ENCODE results near the gene CHMP4A. TPM values are rescaled to one million over a fixed set of nuclear protein-coding genes. Genes with fewer than 3 reads are reported as not detected.

CHMP4A gene
- total RNA-seq, 4 donors from 2014 or later = 75.4 to 135 (median 94.9) TPM

- no peak for DNase-seq (ENCODE audit: extremely low spot score)
- H3K27me3 ChIP-seq = no peaks in the 10 kb centered on the region
- no peak for TF ChIP-seq EP300 (IDR thresholded peaks at IDR 0.05)
- no peak for TF ChIP-seq POLR2A (IDR thresholded peaks at IDR 0.05; ENCODE audit: low read depth)
- TF ChIP-seq CTCF (IDR thresholded peaks at IDR 0.05) = no peak
- TF ChIP-seq POLR2AphosphoS5 (IDR thresholded peaks at IDR 0.05) = no peak
- peak overlapping the region in 1 of 4 donors; percentile 66 for H3K4me3 ChIP-seq
- WGBS = 86% methylated on average over 1 of the region's 4 CpGs
- H3K4me1 ChIP-seq = peaks cover 27 to 48% (median 39%) of the 10 kb centered on the region in 4 donors
- intact Hi-C loops (cut with DNase I) = loop anchor here (5.0 kb wide), 1 partner anchor 53 kb away; no protein-coding TSS in a partner anchor
- peaks cover 64 to 77% (median 72%) of the 10 kb centered on the region in 4 donors for H3K36me3 ChIP-seq
- no peaks in the 10 kb centered on the region for H3K9me3 ChIP-seq
- peak overlapping the region; percentile 88 to 92 (median 90) for H3K27ac ChIP-seq (replicated peaks in 1 of 4)
Observed at GRCh38 chr14:24160499-24160849, 52.8 kb downstream of the CHMP4A start.

GRCh38 chr14:24159777-24160498 lies 53.4 kb downstream of the CHMP4A start:
- Histone ChIP-seq H3K9me3 (no peaks in the 10 kb centered on the region), H3K27me3 (no peaks in the 10 kb centered on the region), H3K36me3 (peaks cover 64 to 77% (median 72%) of the 10 kb centered on the region in 4 donors), H3K4me1 (peaks cover 27 to 45% (median 38%) of the 10 kb centered on the region in 4 donors), H3K4me3 (no peak overlapping the region), H3K27ac (replicated peaks in 1 of 4) (peak overlapping the region; percentile 88 to 92 (median 90))
- intact Hi-C loops (cut with DNase I) = loop anchor here (5.0 kb wide), 1 partner anchor 53 kb away; no protein-coding TSS in a partner anchor
- DNase-seq (ENCODE audit: extremely low spot score) = no peak
- TF ChIP-seq POLR2A (IDR thresholded peaks at IDR 0.05; ENCODE audit: low read depth) = no peak
- no peak for TF ChIP-seq CTCF (IDR thresholded peaks at IDR 0.05)
- TF ChIP-seq EP300 (IDR thresholded peaks at IDR 0.05) = no peak
- no peak for TF ChIP-seq POLR2AphosphoS5 (IDR thresholded peaks at IDR 0.05)
- WGBS = 82% methylated on average over 10 of the region's 11 CpGs

Small RNA genes within 50 kb of the gene (small RNA-seq; reads per million reads assigned to genes)
- gene AL136295.4 (0 reads per million in 3 donors), gene CHMP4A (0 reads per million in 3 donors), gene IPO4 (0 to 0.34 (median 0) reads per million in 3 donors), gene IRF9 (0 reads per million in 3 donors), gene MDP1 (0 reads per million in 3 donors)

Other genes starting within 250 kb of the CHMP4A start
- gene DHRS4L2, start 224.6 kb downstream of the CHMP4A start, total RNA-seq = 10 to 100 TPM in 3 of 4 donors, 1 to 10 TPM in 1; 9.4 to 23.9 (median 21.1) TPM
- gene CARMIL3, start 161.5 kb downstream of the CHMP4A start, total RNA-seq = under 1 TPM in 2 of 4 donors, not detected in 2; 0.17 to 0.29 TPM
- gene CPNE6, start 141.9 kb downstream of the CHMP4A start, total RNA-seq = under 1 TPM in 3 of 4 donors, not detected in 1; 0.26 to 0.34 (median 0.33) TPM
- 10 to 100 TPM in 3 of 4 donors, 1 to 10 TPM in 1; 9.1 to 20.7 (median 12.5) TPM for gene PCK2, start 119.2 kb downstream of the CHMP4A start, total RNA-seq
- gene DCAF11, start 98.7 kb downstream of the CHMP4A start, total RNA-seq = 10 to 100 TPM; 56.0 to 74.9 (median 66.8) TPM
- 1 to 10 TPM; 1.8 to 3.3 (median 3.0) TPM for gene NRL, start 98.5 kb downstream of the CHMP4A start, total RNA-seq
- under 1 TPM in 3 of 4 donors, not detected in 1; 0.34 to 0.83 (median 0.52) TPM for gene FITM1, start 82.8 kb downstream of the CHMP4A start, total RNA-seq
- gene PSME1, start 77.3 kb downstream of the CHMP4A start, total RNA-seq = 100 to 1,000 TPM; 129 to 158 (median 143) TPM
- gene EMC9, start 71.9 kb downstream of the CHMP4A start, total RNA-seq = 10 to 100 TPM in 3 of 4 donors, 1 to 10 TPM in 1; 8.8 to 14.4 (median 12.2) TPM
- 10 to 100 TPM; 32.8 to 64.3 (median 42.6) TPM for gene PSME2, start 66.9 kb downstream of the CHMP4A start, total RNA-seq
- 10 to 100 TPM; 21.7 to 33.3 (median 26.8) TPM for gene RNF31, start 66.0 kb downstream of the CHMP4A start, total RNA-seq
- gene IRF9, start 52.2 kb downstream of the CHMP4A start, total RNA-seq = 10 to 100 TPM; 39.5 to 78.3 (median 63.2) TPM
- 1 to 10 TPM; 4.6 to 5.9 (median 5.0) TPM for gene REC8, start 41.4 kb downstream of the CHMP4A start, total RNA-seq
- gene IPO4, start 24.7 kb downstream of the CHMP4A start, total RNA-seq = 10 to 100 TPM; 12.9 to 41.6 (median 25.2) TPM
- 10 to 100 TPM; 27.0 to 44.6 (median 43.8) TPM for gene TM9SF1, start 18.0 kb downstream of the CHMP4A start, total RNA-seq
- gene TSSK4, start 7.8 kb downstream of the CHMP4A start, total RNA-seq = under 1 TPM in 2 of 4 donors, not detected in 2; 0.57 to 0.58 TPM
- 10 to 100 TPM; 11.1 to 17.5 (median 14.4) TPM for gene MDP1, start 2.6 kb upstream of the CHMP4A start, total RNA-seq
- gene NEDD8, start 18.9 kb upstream of the CHMP4A start, total RNA-seq = 100 to 1,000 TPM; 117 to 152 (median 131) TPM
- 10 to 100 TPM; 43.1 to 53.4 (median 50.5) TPM for gene GMPR2, start 19.4 kb upstream of the CHMP4A start, total RNA-seq
- 10 to 100 TPM; 49.4 to 89.0 (median 81.0) TPM for gene TINF2, start 29.1 kb upstream of the CHMP4A start, total RNA-seq
- 1 to 10 TPM in 2 of 4 donors, under 1 TPM in 2; 0.52 to 3.3 (median 1.6) TPM for gene TGM1, start 49.7 kb upstream of the CHMP4A start, total RNA-seq
- 10 to 100 TPM; 14.6 to 27.8 (median 20.3) TPM for gene RABGGTA, start 58.1 kb upstream of the CHMP4A start, total RNA-seq
- gene DHRS1, start 86.3 kb upstream of the CHMP4A start, total RNA-seq = 10 to 100 TPM; 13.9 to 22.4 (median 19.2) TPM
- gene NOP9, start 86.4 kb upstream of the CHMP4A start, total RNA-seq = 10 to 100 TPM; 16.6 to 29.2 (median 21.6) TPM
- 10 to 100 TPM in 1 of 4 donors, 1 to 10 TPM in 3; 6.6 to 12.5 (median 8.1) TPM for gene CIDEB, start 94.5 kb upstream of the CHMP4A start, total RNA-seq
- gene LTB4R2, start 96.7 kb upstream of the CHMP4A start, total RNA-seq = 1 to 10 TPM; 1.7 to 3.7 (median 2.4) TPM
- gene LTB4R, start 98.0 kb upstream of the CHMP4A start, total RNA-seq = 1 to 10 TPM in 3 of 4 donors, under 1 TPM in 1; 0.42 to 6.0 (median 2.9) TPM
- 10 to 100 TPM; 21.5 to 36.9 (median 27.9) TPM for gene ADCY4, start 121.6 kb upstream of the CHMP4A start, total RNA-seq
- 1 to 10 TPM; 3.8 to 6.4 (median 6.1) TPM for gene RIPK3, start 126.5 kb upstream of the CHMP4A start, total RNA-seq
- 10 to 100 TPM; 38.8 to 65.2 (median 48.3) TPM for gene NFATC4, start 154.7 kb upstream of the CHMP4A start, total RNA-seq
- 10 to 100 TPM in 3 of 4 donors, 1 to 10 TPM in 1; 8.0 to 21.2 (median 13.4) TPM for gene NYNRIN, start 185.5 kb upstream of the CHMP4A start, total RNA-seq
- gene CBLN3, start 216.2 kb upstream of the CHMP4A start, total RNA-seq = 1 to 10 TPM; 1.2 to 2.2 (median 1.9) TPM
- 10 to 100 TPM; 46.5 to 75.8 (median 58.4) TPM for gene KHNYN, start 216.5 kb upstream of the CHMP4A start, total RNA-seq
- gene SDR39U1, start 229.3 kb upstream of the CHMP4A start, total RNA-seq = 10 to 100 TPM; 23.9 to 48.6 (median 33.5) TPM